ENCODE measurements around the gene BAX. TPM values are rescaled to one million over a fixed set of nuclear protein-coding genes. Genes with fewer than 3 reads are reported as not detected.
A peak's percentile ranks its signal among the peaks of the same experiment; 100 is the strongest.

Gene BAX
- total RNA-seq, 1 donor from 2014 or later = 169 TPM

DNA sequence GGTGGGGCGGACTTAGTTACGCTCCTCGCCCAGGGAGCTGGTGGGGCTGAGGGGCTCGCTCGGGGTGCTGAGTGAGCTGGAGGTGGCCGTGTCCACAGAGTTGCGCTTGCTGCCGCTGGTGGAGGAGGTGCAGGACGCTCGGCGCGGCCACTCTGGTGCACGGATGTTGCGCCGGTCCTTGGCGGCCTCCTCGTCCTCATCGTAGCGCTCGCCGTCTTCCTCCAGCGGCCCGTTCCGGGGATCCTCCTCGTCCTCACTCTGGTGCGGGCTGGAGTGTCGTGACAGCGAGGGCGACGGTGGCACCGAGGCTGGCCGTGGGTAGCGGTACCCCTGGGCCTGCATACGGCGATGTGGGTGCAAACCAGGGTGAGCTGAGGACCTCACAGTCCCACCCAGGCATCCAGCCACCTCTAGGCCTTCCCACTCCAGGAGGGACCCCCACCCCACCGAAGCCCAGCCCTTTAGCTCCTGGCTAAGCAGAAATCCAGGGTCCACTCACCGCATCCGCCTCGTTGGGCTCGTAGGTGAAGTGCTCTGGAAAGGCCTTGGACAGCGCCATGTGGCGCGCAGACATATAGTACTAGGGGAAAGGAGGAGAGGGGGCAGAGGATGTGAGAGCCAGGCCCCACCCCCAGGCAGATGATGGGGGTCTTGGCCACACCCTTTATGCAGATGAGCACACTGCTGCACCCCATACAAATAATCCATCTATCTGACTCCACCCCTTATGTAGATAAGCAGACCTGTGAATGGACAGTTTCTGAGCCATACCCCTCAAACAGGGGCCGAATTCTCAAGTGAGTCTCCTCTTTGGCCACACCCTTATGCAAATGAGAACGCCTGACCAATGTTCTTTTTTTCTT, 14.8 kb downstream of the BAX start:
- Histone ChIP-seq H3K9ac (ENCODE audit: low read length) (no peak overlapping the region), H4K20me1 (ENCODE audit: insufficient read depth, low read length) (peaks cover 52% of the 10 kb centered on the region), H3K79me2 (ENCODE audit: insufficient read depth, low read length) (peaks cover 20% of the 10 kb centered on the region), H3K4me1 (ENCODE audit: insufficient read depth, low read length) (peaks cover 16% of the 10 kb centered on the region), H3K4me3 (ENCODE audit: insufficient read depth, low read depth, low read length) (no peak overlapping the region), H3K36me3 (ENCODE audit: insufficient read depth, low read length) (peaks cover 15% of the 10 kb centered on the region), H3K4me2 (ENCODE audit: low read length) (no peak overlapping the region), H2AFZ (ENCODE audit: low read depth, low read length) (no peak overlapping the region), H3K9me3 (ENCODE audit: insufficient read depth, low read depth, low read length) (no peaks in the 10 kb centered on the region), H3K27ac (ENCODE audit: low read depth, low read length) (no peak overlapping the region), H3K27me3 (ENCODE audit: insufficient read depth, low read length) (no peaks in the 10 kb centered on the region)
- no peak for FAIRE-seq
- Mint-ChIP-seq H3K4me1 (ENCODE audit: low read depth, unreplicated experiment) (peaks cover 16% of the 10 kb centered on the region), H3K36me3 (ENCODE audit: low read depth, unreplicated experiment) (peaks cover 38% of the 10 kb centered on the region), H3K9me3 (ENCODE audit: unreplicated experiment) (no peaks in the 10 kb centered on the region), H3K4me3 (ENCODE audit: unreplicated experiment) (no peak overlapping the region), H3K27me3 (ENCODE audit: low read depth, unreplicated experiment) (no peaks in the 10 kb centered on the region), H3K27ac (ENCODE audit: unreplicated experiment) (no peak overlapping the region)
- DNase-seq (ENCODE audit: low read depth) = no peak
- no peak for TF ChIP-seq EZH2 (IDR thresholded peaks at IDR 0.05; ENCODE audit: insufficient read depth, low read length)
- TF ChIP-seq, protein P1, sequence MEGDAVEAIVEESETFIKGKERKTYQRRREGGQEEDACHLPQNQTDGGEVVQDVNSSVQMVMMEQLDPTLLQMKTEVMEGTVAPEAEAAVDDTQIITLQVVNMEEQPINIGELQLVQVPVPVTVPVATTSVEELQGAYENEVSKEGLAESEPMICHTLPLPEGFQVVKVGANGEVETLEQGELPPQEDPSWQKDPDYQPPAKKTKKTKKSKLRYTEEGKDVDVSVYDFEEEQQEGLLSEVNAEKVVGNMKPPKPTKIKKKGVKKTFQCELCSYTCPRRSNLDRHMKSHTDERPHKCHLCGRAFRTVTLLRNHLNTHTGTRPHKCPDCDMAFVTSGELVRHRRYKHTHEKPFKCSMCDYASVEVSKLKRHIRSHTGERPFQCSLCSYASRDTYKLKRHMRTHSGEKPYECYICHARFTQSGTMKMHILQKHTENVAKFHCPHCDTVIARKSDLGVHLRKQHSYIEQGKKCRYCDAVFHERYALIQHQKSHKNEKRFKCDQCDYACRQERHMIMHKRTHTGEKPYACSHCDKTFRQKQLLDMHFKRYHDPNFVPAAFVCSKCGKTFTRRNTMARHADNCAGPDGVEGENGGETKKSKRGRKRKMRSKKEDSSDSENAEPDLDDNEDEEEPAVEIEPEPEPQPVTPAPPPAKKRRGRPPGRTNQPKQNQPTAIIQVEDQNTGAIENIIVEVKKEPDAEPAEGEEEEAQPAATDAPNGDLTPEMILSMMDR (IDR thresholded peaks at IDR 0.05; ENCODE audit: insufficient read depth, low read depth, low read length) = no peak

DNA sequence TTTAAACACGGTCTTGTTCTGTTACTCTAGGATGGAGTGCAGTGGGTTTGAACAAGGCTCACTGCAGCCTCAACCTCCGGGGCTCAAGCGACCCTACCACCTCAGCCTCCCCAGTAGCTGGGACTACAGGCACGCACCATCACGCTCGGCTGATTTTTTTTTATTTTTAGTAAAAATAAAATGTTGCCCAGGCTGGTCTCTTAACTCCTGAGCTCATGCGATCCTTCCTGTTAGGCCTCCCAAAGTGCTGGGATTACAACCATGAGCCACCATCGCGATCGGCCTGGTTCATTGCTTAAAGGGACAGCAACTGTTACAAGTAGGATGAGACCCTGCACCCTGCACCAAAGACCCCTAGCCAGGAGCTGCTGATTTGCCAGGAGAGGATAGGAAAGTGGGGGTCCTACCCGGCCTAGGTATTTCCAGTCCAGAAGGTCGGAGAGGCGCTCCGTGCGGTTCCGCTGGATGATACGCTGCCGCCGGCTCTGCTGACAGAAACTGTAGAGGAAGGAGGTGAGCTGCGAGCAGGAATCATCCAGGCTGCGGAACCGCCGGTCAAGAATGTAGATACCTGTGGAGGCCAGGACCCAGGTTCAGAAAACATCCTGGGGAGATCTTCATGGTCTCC, 15.6 kb downstream of the BAX start:
- H3K27ac Mint-ChIP-seq (ENCODE audit: unreplicated experiment) = no peak overlapping the region
- H3K4me2 ChIP-seq (ENCODE audit: low read length) = no peak overlapping the region
- H3K4me3 ChIP-seq (ENCODE audit: insufficient read depth, low read depth, low read length) = no peak overlapping the region
- no peaks in the 10 kb centered on the region for H3K9me3 Mint-ChIP-seq (ENCODE audit: unreplicated experiment)
- peaks cover 13% of the 10 kb centered on the region for H3K4me1 Mint-ChIP-seq (ENCODE audit: low read depth, unreplicated experiment)
- H3K36me3 Mint-ChIP-seq (ENCODE audit: low read depth, unreplicated experiment) = peaks cover 39% of the 10 kb centered on the region
- TF ChIP-seq EZH2 (IDR thresholded peaks at IDR 0.05; ENCODE audit: insufficient read depth, low read length) = no peak
- TF ChIP-seq, protein P1 (IDR thresholded peaks at IDR 0.05; ENCODE audit: insufficient read depth, low read depth, low read length) = no peak
- no peak overlapping the region for H3K27ac ChIP-seq (ENCODE audit: low read depth, low read length)
- peaks cover 14% of the 10 kb centered on the region for H3K4me1 ChIP-seq (ENCODE audit: insufficient read depth, low read length)
- no peak overlapping the region for H2AFZ ChIP-seq (ENCODE audit: low read depth, low read length)
- peaks cover 19% of the 10 kb centered on the region for H3K79me2 ChIP-seq (ENCODE audit: insufficient read depth, low read length)
- FAIRE-seq (no peak), DNase-seq (ENCODE audit: low read depth) (no peak)
- H3K9ac ChIP-seq (ENCODE audit: low read length) = peak overlapping the region; percentile 21
- no peak overlapping the region for H3K4me3 Mint-ChIP-seq (ENCODE audit: unreplicated experiment)
- peaks cover 15% of the 10 kb centered on the region for H3K36me3 ChIP-seq (ENCODE audit: insufficient read depth, low read length)
- H3K9me3 ChIP-seq (ENCODE audit: insufficient read depth, low read depth, low read length) = no peaks in the 10 kb centered on the region
- no peaks in the 10 kb centered on the region for H3K27me3 ChIP-seq (ENCODE audit: insufficient read depth, low read length)
- no peaks in the 10 kb centered on the region for H3K27me3 Mint-ChIP-seq (ENCODE audit: low read depth, unreplicated experiment)
- peaks cover 52% of the 10 kb centered on the region for H4K20me1 ChIP-seq (ENCODE audit: insufficient read depth, low read length)

All from astrocyte (in vitro differentiated cells and primary cell).